ENCODE measurements around the gene CDH26. TPM values are rescaled to one million over a fixed set of nuclear protein-coding genes. Genes with fewer than 3 reads are reported as not detected.
A peak's percentile ranks its signal among the peaks of the same experiment; 100 is the strongest.

Gene CDH26
- total and polyA plus RNA-seq, 2 of the 13 experiments (the other 11 are each of a cell fraction or from before 2014, with no cell fraction given): 0.40 to 1.1 TPM

GRCh38 chr20:59931511-59932312 lies 26.5 kb upstream of the CDH26 start:
- Histone ChIP-seq H3K4me3 (replicated peaks in 1 of 3; ENCODE audit: insufficient read depth in 1 of 3, low read depth in 2 of 3, low read length in 3 of 3) (no peak overlapping the region), H3K4me1 (ENCODE audit: insufficient read depth, low read length) (no peaks in the 10 kb centered on the region), H3K9me3 (ENCODE audit: low read length) (no peaks in the 10 kb centered on the region), H3K9ac (ENCODE audit: insufficient read depth, low read depth, low read length) (no peak overlapping the region), H3K36me3 (replicated peaks in 1 of 2; ENCODE audit: control insufficient read depth in 1 of 2, insufficient read depth in 2 of 2, low read length in 2 of 2) (no peaks in the 10 kb centered on the region), H2AFZ (ENCODE audit: low read length) (no peak overlapping the region), H3K27me3 (ENCODE audit: control insufficient read depth in 1 of 2, insufficient read depth in 2 of 2, low read length in 2 of 2) (no peaks in the 10 kb centered on the region), H4K20me1 (ENCODE audit: insufficient read depth, low read length) (no peaks in the 10 kb centered on the region), H3K27ac (ENCODE audit: extremely low read length, insufficient read depth, low read length) (no peak overlapping the region), H3K4me2 (ENCODE audit: low read depth, low read length) (no peak overlapping the region), H3K79me2 (ENCODE audit: insufficient read depth, low read length) (no peaks in the 10 kb centered on the region)
- ATAC-seq (no peak), DNase-seq (ENCODE audit: low spot score) (no peak), FAIRE-seq (peak; percentile 56)
- CTCF ChIA-PET (ENCODE audit: low intra/inter-chr PET ratio, low total read pairs): no interaction called here
- intact Hi-C loops (cut with micrococcal nuclease; ENCODE audit: unreplicated experiment) (no loop called here), in situ Hi-C loops (cut with HindIII; ENCODE audit: extremely low pct_ligation_motif_present, low pct_unique_long_range_greater_than_20kb) (no loop called here)
- POLR2A ChIA-PET: interaction anchor here (2.1 kb wide), 1 partner anchor 9 kb away, joined by 6 read pairs; the partner anchor contains the start of genes FAM217B and PPP1R3D
- WGBS (ENCODE audit: low lambda C conversion rate): 44% methylated on average over 9 of the region's 9 CpGs
- BruUV-seq (replicated peaks): no TSS peak
- TF ChIP-seq RFX3 (CRISPR knock-in tag; IDR thresholded peaks at IDR 0.05): no peak
- no peak for TF ChIP-seq SRSF9 (IDR thresholded peaks at IDR 0.05; ENCODE audit: borderline replicate concordance, insufficient read depth, low read depth, low read length, poor library complexity, severe bottlenecking)
- no peak for TF ChIP-seq TRAFD1 (CRISPR knock-in tag; IDR thresholded peaks at IDR 0.05; ENCODE audit: borderline replicate concordance)
- no peak for TF ChIP-seq HOXA7 (CRISPR knock-in tag; IDR thresholded peaks at IDR 0.05)
- TF ChIP-seq ZMYM4 (CRISPR knock-in tag; IDR thresholded peaks at IDR 0.05): no peak
- TF ChIP-seq ZNF101 (CRISPR knock-in tag; IDR thresholded peaks at IDR 0.05; ENCODE audit: borderline replicate concordance, low read depth): no peak
- no peak for TF ChIP-seq GMEB1 (CRISPR knock-in tag; IDR thresholded peaks at IDR 0.05; ENCODE audit: borderline replicate concordance)
- TF ChIP-seq ZNF230 (CRISPR knock-in tag; IDR thresholded peaks at IDR 0.05): no peak
- no peak for TF ChIP-seq ZNF720 (CRISPR knock-in tag; IDR thresholded peaks at IDR 0.05)
- no peak for TF ChIP-seq ATRX (CRISPR knock-in tag; IDR thresholded peaks at IDR 0.05; ENCODE audit: borderline replicate concordance)
- TF ChIP-seq TCF7 (IDR thresholded peaks at IDR 0.05; ENCODE audit: low read depth): no peak
- TF ChIP-seq RBAK (CRISPR knock-in tag; IDR thresholded peaks at IDR 0.05): no peak
- TF ChIP-seq ZNF749 (CRISPR knock-in tag; IDR thresholded peaks at IDR 0.05; ENCODE audit: borderline replicate concordance): no peak
- TF ChIP-seq POGK (CRISPR knock-in tag; conservative IDR thresholded peaks at IDR 0.05): no peak
- no peak for TF ChIP-seq BRCA1 (CRISPR knock-in tag; IDR thresholded peaks at IDR 0.05)
- TF ChIP-seq MLXIP (CRISPR knock-in tag; IDR thresholded peaks at IDR 0.05; ENCODE audit: borderline replicate concordance): no peak

Data from HepG2 (cell line).